K562 (cell line): ENCODE measurements around the gene CFAP73. TPM values are rescaled to one million over a fixed set of nuclear protein-coding genes. Genes with fewer than 3 reads are reported as not detected.

Source experiments
- RCOR1 ChIP-seq, 2 experiments: IDR thresholded peaks; 2 replicates each; pipeline ENCODE4 v1.6.1; 2012; ENCODE audit warnings: low read depth in 2 of 2, low read length in 2 of 2, borderline replicate concordance in 1 of 2, improper control_type of control experiment in 1 of 2
- SRSF9 ChIP-seq: fragments of 200-400 bp; formaldehyde crosslinking; IDR thresholded peaks from 2 replicates; pipeline ENCODE4 v1.6.1; 2017; ENCODE audit warnings: low read depth, low read length, borderline replicate concordance
- TFAM ChIP-seq: fragments of 250-450 bp; sonication (Bioruptor Pico); conservative IDR thresholded peaks from 2 replicates; pipeline ENCODE4 v1.5.0; 2021; ENCODE audit warnings: mild to moderate bottlenecking, moderate library complexity
- YY1 ChIP-seq, 3 experiments: IDR thresholded peaks; 2 replicates each; pipeline ENCODE4 v1.6.1; 2011; ENCODE audit warnings: low read length in 2 of 3, mild to moderate bottlenecking in 2 of 3, moderate library complexity in 2 of 3, borderline replicate concordance in 1 of 3, control low read depth in 1 of 3, low read depth in 1 of 3; ENCODE audit not compliant: insufficient read depth in 3 of 3, insufficient replicate concordance in 2 of 3, control insufficient read depth in 1 of 3, insufficient read length in 1 of 3; ENCODE audit errors: extremely low read depth in 1 of 3
- ZBTB40 ChIP-seq, 2 experiments: fragments of 450-650 bp in 1 of 2; sonication (generic) in 1 of 2; formaldehyde crosslinking in 1 of 2; IDR thresholded peaks; 2 replicates each; pipeline versions ENCODE4 v1.7.1 to v1.9.0; 2016 to 2022; ENCODE audit warnings: inconsistent platforms in 1 of 2, mild to moderate bottlenecking in 1 of 2, missing genetic modification reagents in 1 of 2
- ZNF407 ChIP-seq: fragments of 450-650 bp; IDR thresholded peaks from 2 replicates; pipeline ENCODE4 v1.6.1; 2016; ENCODE audit warnings: low read depth
- polyA plus RNA-seq, 8 experiments: library from polyadenylated mRNA; depleted of rRNA in 4 of 8; stranded (reverse) in 5 of 8; unstranded in 3 of 8; fragments of >200 nt; fragmentation: Nextera tagmentation in 2 of 8; fragmentation: Illumina TruSeq in 1 of 8; extraction: Ambion mirVana in 2 of 8; extraction: Trizol in 1 of 8; gene quantifications; 2 replicates each; pipeline versions ENCODE4 v1.2.1 to v1.2.3, GENCODE V29; 2011 to 2014; ENCODE audit warnings: inconsistent platforms in 1 of 8, missing spikeins in 1 of 8
- total RNA-seq, 7 experiments: library from RNA; depleted of rRNA in 6 of 7; stranded (reverse); fragments of >200 nt in 6 of 7; fragmentation: Illumina TruSeq in 2 of 7; extraction: Trizol in 2 of 7; gene quantifications; 2 replicates each; pipeline versions ENCODE4 v1.2.1 to v1.2.3, GENCODE V29; 2011 to 2021; ENCODE audit warnings: low replicate concordance in 1 of 7

The CFAP73 gene
- total and polyA plus RNA-seq, 9 of the 15 experiments (the other 6 are each of a cell fraction or from before 2014, with no cell fraction given), result not detected

GRCh38 chr12:113196990-113197389 lies 47.5 kb downstream of the CFAP73 start (continued):
- TF ChIP-seq RCOR1 (IDR thresholded peaks at IDR 0.05; ENCODE audit: borderline replicate concordance in 1 of 2, low read depth in 2 of 2, low read length in 2 of 2) (peak in 1 of 2 experiments; percentile 36; a peak in 1 of 4 replicates), ZBTB40 (IDR thresholded peaks at IDR 0.05) (no peak), ZBTB40 (CRISPR knock-in tag; IDR thresholded peaks at IDR 0.05) (no peak), YY1 (IDR thresholded peaks at IDR 0.05; ENCODE audit: borderline replicate concordance in 1 of 3, control insufficient read depth in 1 of 3, extremely low read depth in 1 of 3, insufficient read depth in 3 of 3, insufficient read length in 1 of 3, insufficient replicate concordance in 2 of 3, low read depth in 1 of 3, low read length in 2 of 3) (no peak), TFAM (CRISPR knock-in tag) (no peak), SRSF9 (no peak), ZNF407 (no peak)
